Measurements from ENCODE around the gene CEPT1.

The CEPT1 gene

DNA sequence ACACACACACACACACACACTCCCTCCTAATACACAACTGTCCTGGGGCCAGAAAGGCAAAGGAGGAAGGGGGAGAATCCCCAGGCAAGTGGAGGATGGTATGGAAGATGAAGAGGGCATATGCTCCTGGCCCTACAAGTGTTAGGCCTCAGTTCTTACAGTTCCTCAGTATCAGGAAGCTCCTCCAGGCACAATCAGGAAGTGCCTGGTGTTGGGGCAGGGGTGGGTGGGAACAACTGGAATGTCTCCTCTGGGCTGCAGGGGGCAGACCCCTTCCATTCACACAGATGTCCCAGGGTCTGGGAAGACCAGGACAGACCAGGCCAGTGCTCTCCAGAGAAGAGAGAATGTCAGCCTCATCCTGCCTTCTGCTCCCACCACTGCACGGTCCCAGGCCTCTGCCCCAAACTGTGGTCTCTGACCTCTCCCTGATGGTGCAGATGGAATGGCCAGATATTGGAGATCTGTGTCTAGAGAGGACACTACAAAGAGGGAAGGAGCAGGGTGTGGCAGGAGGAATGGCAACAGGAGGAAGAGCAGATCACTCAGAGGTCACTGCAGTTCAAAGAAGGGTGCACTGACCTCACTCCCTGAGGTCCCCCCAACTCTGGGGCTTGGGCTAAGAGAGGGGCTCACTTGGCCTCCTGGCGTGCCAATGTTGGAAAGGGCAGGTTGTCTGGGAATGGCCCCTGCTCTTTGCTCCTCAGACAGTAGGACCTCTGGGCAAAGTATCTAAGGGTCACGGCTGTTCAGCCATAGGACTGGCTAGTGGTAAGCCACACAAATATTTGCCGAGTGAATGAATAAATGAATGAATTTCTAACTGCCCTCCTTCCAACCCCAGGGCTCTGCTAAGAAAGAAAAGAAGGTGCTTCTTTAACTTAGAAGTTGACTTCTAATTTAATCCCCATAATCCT, 62.9 kb downstream of the CEPT1 start:
- DNase-seq (ENCODE audit: insufficient read length, low spot score) (no peak), FAIRE-seq (no peak)
- TF ChIP-seq POLR2A (IDR thresholded peaks at IDR 0.05; ENCODE audit: low read depth, low read length) (peak; percentile 46; the same call in 1 of the 2 replicates), PAX5 (IDR thresholded peaks at IDR 0.05; ENCODE audit: insufficient read depth, low read length, severe bottlenecking) (no peak), SPI1 (IDR thresholded peaks at IDR 0.05; ENCODE audit: low read depth, low read length) (0 out of 2 replicates have a peak, but pooled peaks have one; percentile 25)

DNA sequence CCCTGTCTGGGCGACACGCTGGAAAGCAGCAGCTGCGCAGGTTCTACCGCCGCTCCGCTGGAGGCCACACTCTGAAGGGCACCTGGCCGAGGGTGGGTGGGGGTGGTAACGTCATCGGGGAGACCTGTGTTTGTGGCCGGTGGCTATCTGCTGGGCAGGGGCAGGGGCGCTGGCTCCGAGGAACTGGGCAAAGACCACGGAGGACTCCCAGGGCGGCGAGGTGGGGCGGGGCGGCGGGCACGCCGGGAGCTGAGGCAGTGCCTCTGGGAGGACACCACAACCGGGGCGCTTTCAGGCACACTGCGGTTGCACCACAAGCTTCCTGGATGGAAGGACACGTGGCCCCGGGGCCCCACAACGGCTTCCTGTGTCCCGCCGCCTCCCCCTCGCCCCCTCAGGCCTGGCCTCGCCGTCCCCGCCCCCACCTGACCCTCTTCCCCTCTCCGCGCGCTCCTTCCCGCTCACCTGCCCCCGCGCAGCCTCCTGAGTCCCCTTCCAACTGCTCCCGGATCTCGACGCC, 63.7 kb downstream of the CEPT1 start:
- FAIRE-seq (peak; percentile 93), DNase-seq (ENCODE audit: insufficient read length, low spot score) (peak; percentile 86)
- TF ChIP-seq POU2F2 (IDR thresholded peaks at IDR 0.05; ENCODE audit: low read depth, low read length): peak; percentile 80
- peak; percentile 75 for TF ChIP-seq POLR2A (IDR thresholded peaks at IDR 0.05; ENCODE audit: low read depth, low read length)
- TF ChIP-seq TAF1 (IDR thresholded peaks at IDR 0.05; ENCODE audit: low read depth, low read length): peak; percentile 32; the same call in 1 of the 2 replicates
- TF ChIP-seq PAX5 (IDR thresholded peaks at IDR 0.05; ENCODE audit: insufficient read depth, low read length, severe bottlenecking): no peak
- TF ChIP-seq SPI1 (IDR thresholded peaks at IDR 0.05; ENCODE audit: low read depth, low read length): no peak; the same call in 1 of the 2 replicates
- peak; percentile 77 for TF ChIP-seq POLR2AphosphoS5 (IDR thresholded peaks at IDR 0.05; ENCODE audit: low read depth, low read length)

DNA sequence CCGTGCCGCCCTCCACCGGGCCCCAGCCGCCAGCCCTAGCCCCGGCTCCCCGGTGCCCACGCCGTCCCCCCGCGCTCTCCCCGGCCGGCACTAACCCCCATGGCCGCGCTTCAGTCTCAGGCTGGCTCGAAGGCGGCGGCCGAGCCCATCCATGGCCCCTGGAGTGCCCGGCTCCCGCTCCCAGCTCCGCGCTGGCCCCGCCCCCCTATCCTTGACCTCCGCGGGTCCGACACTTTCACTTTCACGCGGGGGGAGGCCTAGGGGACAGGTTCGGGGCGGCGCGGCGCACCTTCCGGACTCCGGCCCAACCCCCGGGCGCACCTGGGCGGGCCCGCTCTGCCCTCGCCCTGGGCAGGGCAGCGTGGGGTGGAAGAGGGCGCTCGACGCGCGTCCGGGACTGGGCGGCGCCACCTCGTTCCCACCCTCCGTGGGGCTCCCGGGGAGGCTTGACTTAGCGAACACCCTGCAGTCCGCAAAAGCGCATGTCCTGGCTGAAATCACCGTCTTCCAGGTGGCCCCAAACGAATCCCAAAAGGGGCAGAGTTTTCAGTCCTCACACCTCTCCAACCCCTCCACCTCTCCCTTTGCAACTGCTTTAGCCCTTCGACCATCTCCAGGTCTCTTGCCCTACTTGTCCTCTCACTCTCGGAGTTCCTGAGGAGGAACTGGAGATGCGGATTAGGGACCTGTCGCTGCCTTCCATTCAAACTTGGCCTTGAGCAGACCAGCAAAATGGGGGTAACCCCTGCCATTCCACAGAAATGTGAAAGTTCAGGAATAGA, 64.4 kb downstream of the CEPT1 start:
- no peak for FAIRE-seq
- peak; percentile 69 for DNase-seq (ENCODE audit: insufficient read length, low spot score)
- TF ChIP-seq SPI1 (IDR thresholded peaks at IDR 0.05; ENCODE audit: low read depth, low read length) (no peak), POU2F2 (IDR thresholded peaks at IDR 0.05; ENCODE audit: low read depth, low read length) (peak; percentile 27; the same call in 1 of the 2 replicates), POLR2A (IDR thresholded peaks at IDR 0.05; ENCODE audit: low read depth, low read length) (no peak; the same call in none of the 2 replicates), PAX5 (IDR thresholded peaks at IDR 0.05; ENCODE audit: insufficient read depth, low read length, severe bottlenecking) (no peak), POLR2AphosphoS5 (IDR thresholded peaks at IDR 0.05; ENCODE audit: low read depth, low read length) (peak; percentile 28; the same call in 1 of the 2 replicates), TAF1 (IDR thresholded peaks at IDR 0.05; ENCODE audit: low read depth, low read length) (peak; percentile 70; the same call in 1 of the 2 replicates)

DNA sequence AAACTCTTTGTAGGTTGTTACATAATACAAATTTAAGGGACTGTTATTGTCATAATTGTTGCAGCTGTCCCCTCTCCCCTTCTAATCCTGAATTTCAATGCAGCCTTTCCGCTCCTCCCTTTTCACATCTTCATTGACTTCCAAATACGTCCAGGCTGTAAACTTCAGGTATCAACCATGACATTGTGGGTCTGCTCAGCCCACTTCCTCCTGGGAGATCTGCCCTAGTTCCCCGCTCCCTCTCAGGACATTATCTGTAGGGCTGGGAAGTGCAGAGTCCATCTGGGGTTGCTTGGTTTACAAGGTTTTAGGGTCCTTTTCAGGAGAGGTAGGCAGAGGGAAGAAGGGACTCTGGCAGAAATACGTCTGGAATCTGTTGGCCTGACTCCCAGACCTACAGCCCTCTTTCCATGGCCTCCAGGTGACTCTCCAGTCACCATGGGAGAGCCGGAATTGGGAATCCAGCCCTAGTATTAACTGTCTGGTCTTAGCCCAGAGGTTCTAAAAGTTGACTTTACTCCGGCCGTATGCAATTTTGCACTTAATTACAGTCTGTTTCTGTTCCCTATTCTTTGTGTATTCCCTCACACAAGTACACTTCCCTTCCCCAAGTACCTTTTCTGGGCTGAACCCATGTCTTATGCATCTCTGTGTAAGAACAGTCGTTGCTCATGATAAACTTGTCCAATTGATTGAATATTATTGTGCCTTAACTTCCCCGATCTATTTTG, 65.1 kb downstream of the CEPT1 start:
- FAIRE-seq (peak; percentile 87), DNase-seq (ENCODE audit: insufficient read length, low spot score) (no peak)
- TF ChIP-seq POU2F2 (IDR thresholded peaks at IDR 0.05; ENCODE audit: low read depth, low read length): no peak
- TF ChIP-seq TAF1 (IDR thresholded peaks at IDR 0.05; ENCODE audit: low read depth, low read length): no peak
- TF ChIP-seq SPI1 (IDR thresholded peaks at IDR 0.05; ENCODE audit: low read depth, low read length): peak; percentile 90
- peak; percentile 39; the same call in 1 of the 2 replicates for TF ChIP-seq POLR2AphosphoS5 (IDR thresholded peaks at IDR 0.05; ENCODE audit: low read depth, low read length)
- TF ChIP-seq PAX5 (IDR thresholded peaks at IDR 0.05; ENCODE audit: insufficient read depth, low read length, severe bottlenecking): no peak
- TF ChIP-seq POLR2A (IDR thresholded peaks at IDR 0.05; ENCODE audit: low read depth, low read length): peak; percentile 14; the same call in 1 of the 2 replicates

DNA sequence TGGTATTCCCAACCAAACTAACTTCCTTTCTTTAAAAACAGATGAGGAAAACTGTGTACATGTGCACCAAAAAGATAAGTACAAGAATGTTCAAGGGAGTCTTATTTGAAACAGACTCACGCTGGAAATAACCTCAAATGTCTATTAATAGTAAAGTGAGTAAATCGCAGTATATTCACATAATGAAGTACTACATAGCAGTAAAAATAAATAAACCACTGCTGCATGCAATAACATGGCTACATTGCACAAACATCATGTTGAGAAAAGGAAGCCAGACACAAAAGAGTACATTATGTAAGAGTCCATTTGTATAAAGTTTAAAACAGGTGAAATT, 65.7 kb downstream of the CEPT1 start:
- TF ChIP-seq POU2F2 (IDR thresholded peaks at IDR 0.05; ENCODE audit: low read depth, low read length): no peak
- no peak for TF ChIP-seq PAX5 (IDR thresholded peaks at IDR 0.05; ENCODE audit: insufficient read depth, low read length, severe bottlenecking)
- TF ChIP-seq SPI1 (IDR thresholded peaks at IDR 0.05; ENCODE audit: low read depth, low read length): no peak
- no peak for TF ChIP-seq TAF1 (IDR thresholded peaks at IDR 0.05; ENCODE audit: low read depth, low read length)
- TF ChIP-seq POLR2AphosphoS5 (IDR thresholded peaks at IDR 0.05; ENCODE audit: low read depth, low read length): no peak
- no peak for TF ChIP-seq POLR2A (IDR thresholded peaks at IDR 0.05; ENCODE audit: low read depth, low read length)
- no peak for FAIRE-seq
- DNase-seq (ENCODE audit: insufficient read length, low spot score): no peak

DNA sequence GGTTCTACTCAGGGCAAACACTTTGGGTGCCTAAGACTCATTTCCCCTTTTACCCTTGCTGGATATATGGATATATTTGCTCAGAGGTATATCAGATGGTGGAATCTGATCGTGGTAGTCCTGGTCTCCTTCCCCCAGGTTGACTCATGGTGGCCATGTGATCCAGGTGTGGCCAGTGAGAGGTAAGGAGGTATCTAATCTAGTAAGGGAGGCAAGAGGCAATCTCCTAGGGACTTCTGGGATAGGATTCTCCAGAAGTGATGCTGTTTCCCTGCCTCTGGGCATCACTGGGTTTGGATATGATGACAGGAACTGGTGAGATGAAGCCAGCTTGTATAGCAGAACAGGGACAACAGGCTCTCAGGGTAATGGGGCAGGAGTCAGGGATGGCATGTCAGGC, 68.9 kb downstream of the CEPT1 start:
- DNase-seq (ENCODE audit: insufficient read length, low spot score) (no peak), FAIRE-seq (peak; percentile 45)
- no peak for TF ChIP-seq POLR2A (IDR thresholded peaks at IDR 0.05; ENCODE audit: low read depth, low read length)
- no peak for TF ChIP-seq SPI1 (IDR thresholded peaks at IDR 0.05; ENCODE audit: low read depth, low read length)
- no peak for TF ChIP-seq PAX5 (IDR thresholded peaks at IDR 0.05; ENCODE audit: insufficient read depth, low read length, severe bottlenecking)
- no peak for TF ChIP-seq POLR2AphosphoS5 (IDR thresholded peaks at IDR 0.05; ENCODE audit: low read depth, low read length)
- no peak for TF ChIP-seq TAF1 (IDR thresholded peaks at IDR 0.05; ENCODE audit: low read depth, low read length)

DNA sequence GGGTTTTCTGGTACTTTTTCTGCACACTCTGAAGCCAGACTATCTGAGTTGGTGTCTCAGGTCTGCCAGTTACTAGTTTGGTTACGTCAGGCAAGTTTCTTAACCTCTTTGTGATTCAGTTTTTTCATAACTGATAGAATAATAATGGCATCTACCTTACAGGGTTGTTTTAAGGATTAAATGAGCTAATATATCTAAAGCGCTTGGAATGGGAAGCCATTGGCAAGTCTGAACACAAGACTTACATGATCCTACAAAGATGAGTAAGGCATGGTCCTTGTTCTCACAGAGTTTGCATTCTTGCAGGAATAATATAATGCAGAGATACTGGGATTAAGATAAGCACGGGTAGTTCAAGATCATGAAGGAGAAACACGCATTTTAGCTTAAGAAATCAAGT, 69.6 kb downstream of the CEPT1 start:
- no peak for FAIRE-seq
- TF ChIP-seq TAF1 (IDR thresholded peaks at IDR 0.05; ENCODE audit: low read depth, low read length) (no peak), PAX5 (IDR thresholded peaks at IDR 0.05; ENCODE audit: insufficient read depth, low read length, severe bottlenecking) (no peak), POU2F2 (IDR thresholded peaks at IDR 0.05; ENCODE audit: low read depth, low read length) (no peak), POLR2A (IDR thresholded peaks at IDR 0.05; ENCODE audit: low read depth, low read length) (no peak), POLR2AphosphoS5 (IDR thresholded peaks at IDR 0.05; ENCODE audit: low read depth, low read length) (no peak), SPI1 (IDR thresholded peaks at IDR 0.05; ENCODE audit: low read depth, low read length) (no peak)
- no peak for DNase-seq (ENCODE audit: insufficient read length, low spot score)

DNA sequence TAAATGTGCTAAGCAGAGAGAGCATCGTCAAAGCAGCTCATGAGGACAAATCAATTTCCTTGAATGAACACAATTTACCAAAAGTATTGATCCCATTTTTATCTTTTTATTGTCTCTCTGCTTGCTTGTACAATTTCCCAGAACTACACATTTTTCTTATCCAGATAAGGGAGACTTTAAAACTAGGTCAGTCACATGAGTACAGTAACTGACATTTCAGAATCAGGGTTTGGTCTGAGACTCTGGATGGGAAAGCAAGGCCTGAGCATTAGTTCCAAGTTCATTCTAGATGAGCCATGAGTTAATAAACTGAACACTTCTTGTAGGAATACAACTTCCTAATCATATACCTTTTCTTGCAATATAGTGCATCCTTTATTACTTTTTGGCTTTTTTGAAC, 71.9 kb downstream of the CEPT1 start:
- TF ChIP-seq POU2F2 (IDR thresholded peaks at IDR 0.05; ENCODE audit: low read depth, low read length) (no peak), POLR2A (IDR thresholded peaks at IDR 0.05; ENCODE audit: low read depth, low read length) (no peak), SPI1 (IDR thresholded peaks at IDR 0.05; ENCODE audit: low read depth, low read length) (no peak), POLR2AphosphoS5 (IDR thresholded peaks at IDR 0.05; ENCODE audit: low read depth, low read length) (no peak), PAX5 (IDR thresholded peaks at IDR 0.05; ENCODE audit: insufficient read depth, low read length, severe bottlenecking) (no peak), TAF1 (IDR thresholded peaks at IDR 0.05; ENCODE audit: low read depth, low read length) (no peak)
- FAIRE-seq: peak; percentile 31

More for the DNA sequence above, 71.9 kb downstream of the CEPT1 start:
- no peak for DNase-seq (ENCODE audit: insufficient read length, low spot score)

Data from GM12891 (cell line).